ENCODE measurements around the gene CYP27A1.

CYP27A1 gene

DNA sequence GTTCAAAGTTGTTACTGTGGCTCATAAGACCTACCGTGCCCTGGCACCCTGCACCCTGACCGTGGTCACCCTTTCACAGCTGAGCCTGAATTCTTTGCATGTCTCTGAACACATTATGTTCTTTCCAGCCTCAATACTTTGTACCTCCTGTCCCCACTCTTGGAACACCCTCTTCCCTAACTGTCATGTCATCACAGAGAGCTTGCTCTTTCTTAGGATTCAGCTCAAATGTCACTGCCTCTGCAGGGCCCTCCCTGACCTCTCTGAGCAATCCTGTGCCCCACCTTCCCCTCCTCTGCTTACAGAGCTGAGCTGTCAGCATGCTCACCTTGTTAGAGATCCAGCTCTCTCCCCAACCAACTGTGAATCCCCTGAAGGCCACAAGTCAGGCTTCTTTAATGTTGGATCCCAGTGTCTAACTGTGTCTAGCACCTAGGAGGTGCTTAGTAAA, 34.6 kb downstream of the CYP27A1 start:
- ChIA-PET POLR2A (ENCODE audit: low non-redundant PET) (no interaction called here), CTCF (interaction anchor here (0.6 to 0.9 kb wide), 2 partner anchors 12 to 467 kb away, joined by 5 to 6 read pairs; no protein-coding TSS in a partner anchor)
- no peak overlapping the region for H3K27ac ChIP-seq
- no peak for TF ChIP-seq CTCF (conservative IDR thresholded peaks at IDR 0.05; ENCODE audit: low read depth)
- DNase-seq (ENCODE audit: low spot score): no peak

- POLR2A ChIA-PET (ENCODE audit: low non-redundant PET): no interaction called here
Observed at GRCh38 chr2:218819093-218819492, 37.1 kb downstream of the CYP27A1 start.

GRCh38 chr2:218820746-218821369, 38.9 kb downstream of the CYP27A1 start:
- no peak for DNase-seq (ENCODE audit: low spot score)
- ChIA-PET POLR2A (ENCODE audit: low non-redundant PET) (no interaction called here), CTCF (interaction anchor here (0.5 to 0.6 kb wide), 2 partner anchors 56 to 182 kb away, joined by 3 read pairs; no protein-coding TSS in a partner anchor)
- H3K27ac ChIP-seq: no peak overlapping the region
- no peak for TF ChIP-seq CTCF (conservative IDR thresholded peaks at IDR 0.05; ENCODE audit: low read depth)

More at GRCh38 chr2:218819093-218819492, 37.1 kb downstream of the CYP27A1 start:
- CTCF ChIA-PET: interaction anchor here (0.6 to 1.1 kb wide), 4 partner anchors 29 to 548 kb away, joined by 3 to 5 read pairs (median 4); no protein-coding TSS in a partner anchor
- DNase-seq (ENCODE audit: low spot score): no peak
- H3K27ac ChIP-seq: no peak overlapping the region
- TF ChIP-seq CTCF (conservative IDR thresholded peaks at IDR 0.05; ENCODE audit: low read depth): no peak

GRCh38 chr2:218821605-218822211, 39.8 kb downstream of the CYP27A1 start:
- no peak for DNase-seq (ENCODE audit: low spot score)
- no peak for TF ChIP-seq CTCF (conservative IDR thresholded peaks at IDR 0.05; ENCODE audit: low read depth)
- ChIA-PET POLR2A (ENCODE audit: low non-redundant PET) (no interaction called here), CTCF (interaction anchor here (0.6 kb wide), 1 partner anchor 76 kb away, joined by 3 read pairs; no protein-coding TSS in a partner anchor)
- no peak overlapping the region for H3K27ac ChIP-seq

- no peak for TF ChIP-seq CTCF (conservative IDR thresholded peaks at IDR 0.05; ENCODE audit: low read depth)
- ChIA-PET POLR2A (ENCODE audit: low non-redundant PET) (no interaction called here), CTCF (no interaction called here)
- no peak overlapping the region for H3K27ac ChIP-seq
- no peak for DNase-seq (ENCODE audit: low spot score)
Observed at GRCh38 chr2:218822622-218823021, 40.7 kb downstream of the CYP27A1 start.

DNA sequence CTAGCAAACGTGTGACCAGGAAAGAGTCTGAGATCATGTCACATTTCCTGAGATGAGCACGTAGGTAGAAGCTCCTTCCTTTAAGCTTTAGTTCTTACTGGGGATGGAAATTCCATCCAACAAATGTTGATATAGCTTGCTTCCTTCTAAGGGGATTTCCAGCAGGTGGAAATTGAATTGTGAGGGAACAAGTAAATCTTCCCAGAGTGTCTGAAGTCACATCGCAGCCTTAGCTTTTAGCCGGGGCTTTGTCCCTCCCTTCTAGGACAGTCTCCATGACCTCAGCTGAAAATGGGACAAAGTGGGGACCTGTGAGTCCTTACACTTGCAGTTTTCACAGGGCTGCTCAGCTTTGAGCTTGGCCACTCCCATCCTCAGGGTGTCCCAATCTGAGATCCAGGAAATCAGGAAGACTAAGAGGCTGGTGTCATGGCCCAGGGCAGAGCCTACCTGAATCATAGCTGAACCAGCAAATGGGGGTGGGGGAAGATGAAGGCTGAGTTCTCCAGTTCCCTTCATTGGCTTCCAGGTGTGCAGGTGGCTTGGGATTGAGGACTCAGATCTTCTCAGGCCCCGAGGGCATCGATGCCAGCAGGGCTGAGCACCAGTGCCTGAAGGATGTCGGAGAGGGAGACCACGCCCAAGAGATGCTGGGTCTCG, 41.4 kb downstream of the CYP27A1 start:
- CTCF ChIA-PET: no interaction called here
- no peak overlapping the region for H3K27ac ChIP-seq

More for the DNA sequence above, 41.4 kb downstream of the CYP27A1 start:
- no peak for DNase-seq (ENCODE audit: low spot score)
- POLR2A ChIA-PET (ENCODE audit: low non-redundant PET): no interaction called here
- TF ChIP-seq CTCF (conservative IDR thresholded peaks at IDR 0.05; ENCODE audit: low read depth): no peak
